Thyroid gland (tissue), 4 donors: ENCODE results near the gene WDR37. TPM values are rescaled to one million over a fixed set of nuclear protein-coding genes. Genes with fewer than 3 reads are reported as not detected.

ENCODE experiments used
- DNase-seq, 2 donors: peaks; one replicate each; pipeline ENCODE4 v3.0.0-alpha.2; 2019
- H3K27ac ChIP-seq, 3 donors: fragments of 200-600 bp; sonication (generic); 1 replicate in 2 of 3; 2 replicates in 1 of 3; pipeline ENCODE4 v1.5.1; 2016 to 2019; ENCODE audit warnings: mild to moderate bottlenecking in 1 of 3, moderate library complexity in 1 of 3
- H3K27me3 ChIP-seq: fragments of 200-600 bp; sonication (generic); one replicate; pipeline ENCODE4 v1.5.1; 2019
- H3K36me3 ChIP-seq, 2 donors: fragments of 200-600 bp; sonication (generic); one replicate each; pipeline ENCODE4 v1.5.1; 2016 to 2019
- H3K4me1 ChIP-seq, 2 donors: fragments of 200-600 bp; sonication (generic); one replicate each; pipeline ENCODE4 v1.5.1; 2017 to 2019
- H3K4me3 ChIP-seq, 3 donors: fragments of 200-600 bp; sonication (generic); replicated peaks in 1 of 3; 1 replicate in 2 of 3; 2 replicates in 1 of 3; pipeline ENCODE4 v1.5.1; 2016; ENCODE audit warnings: mild to moderate bottlenecking in 1 of 3
- H3K9me3 ChIP-seq: fragments of 200-600 bp; sonication (generic); one replicate; pipeline ENCODE4 v1.5.1; 2017
- POLR2A ChIP-seq, 2 donors: fragments of 450-650 bp; IDR thresholded peaks; one replicate each; pipeline ENCODE4 v1.6.1; 2017; ENCODE audit warnings: antibody characterized with exemption in 2 of 2, mild to moderate bottlenecking in 2 of 2, moderate library complexity in 1 of 2
- WGBS, 2 donors: methylation state at CpG; one replicate each; pipeline ENCODE4 v1.1.5; 2017; 5-methylcytosine and 5-hydroxymethylcytosine counted together
- intact Hi-C: fragments of 100-400 bp; cut with DNase I; formaldehyde crosslinking; loops from one replicate; pipeline ENCODE4 v1.15.1; 2023
- total RNA-seq, 4 donors: library from RNA; depleted of rRNA; stranded (reverse); fragments of >200 nt; gene quantifications; one replicate each; pipeline ENCODE4 v1.2.3, GENCODE V29; 2016
- TF ChIP-seq, protein P1 (sequence below), 6 experiments: fragments of 200-600 bp in 3 of 6; fragments of 450-650 bp in 3 of 6; sonication (generic) in 3 of 6; IDR thresholded peaks; one replicate each; pipeline ENCODE4 v1.5.1; 2016 to 2019; ENCODE audit warnings: antibody characterized with exemption in 6 of 6, mild to moderate bottlenecking in 2 of 6, inconsistent platforms in 1 of 6, moderate library complexity in 1 of 6

WDR37 gene
- total RNA-seq, 4 donors from 2014 or later = 15.2 to 26.3 (median 16.4) TPM

DNA sequence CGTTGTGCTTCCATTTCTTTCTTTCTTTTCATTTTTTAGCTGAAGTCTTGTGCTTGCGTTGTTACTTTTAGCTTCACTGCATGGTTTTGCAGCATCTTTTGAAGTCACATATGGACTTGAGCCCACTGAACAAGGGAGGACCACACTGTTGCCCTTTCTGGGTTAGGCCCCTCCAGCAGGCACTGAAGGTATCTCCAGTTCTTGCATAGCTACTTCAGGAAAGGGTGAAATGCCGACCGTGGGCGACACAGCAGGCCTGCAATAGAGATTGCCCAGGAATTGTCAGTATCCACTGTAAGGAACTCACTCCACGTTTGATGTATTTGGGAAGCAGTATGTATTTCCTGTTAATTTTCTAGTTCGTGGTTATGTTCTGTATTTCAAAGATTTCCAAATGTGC lies 85.1 kb downstream of the WDR37 start:
- no peak overlapping the region for H3K4me3 ChIP-seq
- TF ChIP-seq POLR2A (IDR thresholded peaks at IDR 0.05) = no peak
- TF ChIP-seq, protein P1, sequence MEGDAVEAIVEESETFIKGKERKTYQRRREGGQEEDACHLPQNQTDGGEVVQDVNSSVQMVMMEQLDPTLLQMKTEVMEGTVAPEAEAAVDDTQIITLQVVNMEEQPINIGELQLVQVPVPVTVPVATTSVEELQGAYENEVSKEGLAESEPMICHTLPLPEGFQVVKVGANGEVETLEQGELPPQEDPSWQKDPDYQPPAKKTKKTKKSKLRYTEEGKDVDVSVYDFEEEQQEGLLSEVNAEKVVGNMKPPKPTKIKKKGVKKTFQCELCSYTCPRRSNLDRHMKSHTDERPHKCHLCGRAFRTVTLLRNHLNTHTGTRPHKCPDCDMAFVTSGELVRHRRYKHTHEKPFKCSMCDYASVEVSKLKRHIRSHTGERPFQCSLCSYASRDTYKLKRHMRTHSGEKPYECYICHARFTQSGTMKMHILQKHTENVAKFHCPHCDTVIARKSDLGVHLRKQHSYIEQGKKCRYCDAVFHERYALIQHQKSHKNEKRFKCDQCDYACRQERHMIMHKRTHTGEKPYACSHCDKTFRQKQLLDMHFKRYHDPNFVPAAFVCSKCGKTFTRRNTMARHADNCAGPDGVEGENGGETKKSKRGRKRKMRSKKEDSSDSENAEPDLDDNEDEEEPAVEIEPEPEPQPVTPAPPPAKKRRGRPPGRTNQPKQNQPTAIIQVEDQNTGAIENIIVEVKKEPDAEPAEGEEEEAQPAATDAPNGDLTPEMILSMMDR (IDR thresholded peaks at IDR 0.05) = no peak
- intact Hi-C loops = no loop called here

DNA sequence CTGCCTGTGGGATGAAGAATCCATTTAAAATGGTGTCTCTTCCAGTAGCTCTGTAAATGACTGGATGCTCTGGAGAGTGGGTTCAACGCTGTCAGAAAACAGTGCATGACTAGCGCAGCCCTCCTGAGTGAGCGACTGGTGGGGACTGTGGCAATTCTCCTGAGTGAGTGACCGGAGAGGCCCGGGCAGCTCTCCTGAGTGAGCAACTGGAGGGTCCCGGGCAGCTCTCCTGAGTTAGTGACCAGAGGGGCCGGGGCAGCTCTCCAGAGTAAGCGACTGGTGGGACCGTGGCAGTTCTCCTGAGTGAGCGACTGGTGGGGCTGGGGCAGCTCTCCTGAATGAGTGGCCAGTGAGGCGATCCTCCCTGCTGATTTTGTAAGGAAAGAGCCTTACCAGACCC lies 85.5 kb downstream of the WDR37 start:
- no peak for DNase-seq
- WGBS, 2 donors = 90 to 92% methylated on average over 9 to 11 of the region's 11 CpGs
- Histone ChIP-seq H3K27ac (no peak overlapping the region), H3K27me3 (no peaks in the 10 kb centered on the region), H3K36me3 (no peaks in the 10 kb centered on the region), H3K9me3 (no peaks in the 10 kb centered on the region), H3K4me1 (no peaks in the 10 kb centered on the region), H3K4me3 (no peak overlapping the region)
- TF ChIP-seq, protein P1 (IDR thresholded peaks at IDR 0.05) = no peak
- no peak for TF ChIP-seq POLR2A (IDR thresholded peaks at IDR 0.05)
- intact Hi-C loops = no loop called here

More for the DNA sequence above, 85.1 kb downstream of the WDR37 start:
- DNase-seq = no peak
- no peaks in the 10 kb centered on the region for H3K27me3 ChIP-seq
- H3K9me3 ChIP-seq = no peaks in the 10 kb centered on the region
- no peaks in the 10 kb centered on the region for H3K4me1 ChIP-seq
- 74 to 77% methylated on average over 7 of the region's 7 CpGs for WGBS, 2 donors
- H3K27ac ChIP-seq = no peak overlapping the region
- H3K36me3 ChIP-seq = no peaks in the 10 kb centered on the region

DNA sequence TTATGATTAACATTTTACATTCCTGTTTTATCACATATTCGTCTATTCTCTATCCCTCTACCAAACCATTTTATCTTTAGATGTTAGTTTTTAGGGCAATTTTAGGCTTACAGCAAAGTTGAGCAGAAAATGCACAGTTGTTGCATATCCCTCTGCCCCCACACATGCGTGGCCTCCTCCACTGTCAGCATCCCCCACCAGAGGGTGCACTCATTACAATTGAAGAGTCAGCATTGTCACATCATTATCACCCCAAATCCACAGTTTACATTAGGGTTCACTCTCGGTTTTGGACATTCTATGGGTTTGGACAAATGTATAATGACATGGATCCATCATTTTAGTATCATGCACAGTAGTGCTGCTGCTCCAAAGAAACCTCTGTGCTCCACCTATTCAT lies 86.4 kb downstream of the WDR37 start:
- Histone ChIP-seq H3K27ac (no peak overlapping the region), H3K36me3 (no peaks in the 10 kb centered on the region), H3K4me1 (no peaks in the 10 kb centered on the region), H3K27me3 (no peaks in the 10 kb centered on the region), H3K4me3 (no peak overlapping the region), H3K9me3 (no peaks in the 10 kb centered on the region)
- intact Hi-C loops = no loop called here
- WGBS, 2 donors = 66 to 68% methylated on average over 3 of the region's 3 CpGs
- TF ChIP-seq POLR2A (IDR thresholded peaks at IDR 0.05) = no peak
- TF ChIP-seq, protein P1 (IDR thresholded peaks at IDR 0.05) = no peak
- DNase-seq = no peak

DNA sequence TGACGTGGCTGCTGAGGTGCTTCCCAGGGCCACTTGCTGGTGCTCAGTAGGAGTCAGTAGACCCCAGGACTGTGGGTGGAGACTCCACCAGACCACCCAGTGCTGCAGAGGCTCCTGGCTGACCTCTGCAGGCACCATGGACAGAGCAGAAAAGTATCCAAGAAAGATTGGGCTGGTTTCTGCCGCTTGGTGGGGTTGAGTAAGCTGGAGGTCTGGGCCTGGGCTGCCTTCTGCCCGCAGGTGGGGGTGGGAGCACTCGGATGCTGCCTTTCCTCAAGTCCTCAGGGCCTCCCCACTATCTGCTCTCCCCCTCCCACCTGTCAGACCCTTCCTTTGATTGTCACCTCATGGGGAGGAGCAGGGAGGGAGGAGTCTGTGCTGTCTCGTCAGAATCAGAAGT lies 91.6 kb downstream of the WDR37 start:
- intact Hi-C loops = no loop called here
- Histone ChIP-seq H3K4me1 (no peaks in the 10 kb centered on the region), H3K9me3 (no peaks in the 10 kb centered on the region), H3K27ac (no peak overlapping the region), H3K4me3 (no peak overlapping the region), H3K36me3 (no peaks in the 10 kb centered on the region), H3K27me3 (no peaks in the 10 kb centered on the region)
- 82 to 90% methylated on average over 2 to 4 of the region's 5 CpGs for WGBS, 2 donors
- DNase-seq = no peak
- TF ChIP-seq, protein P1 (IDR thresholded peaks at IDR 0.05) = no peak
- no peak for TF ChIP-seq POLR2A (IDR thresholded peaks at IDR 0.05)

DNA sequence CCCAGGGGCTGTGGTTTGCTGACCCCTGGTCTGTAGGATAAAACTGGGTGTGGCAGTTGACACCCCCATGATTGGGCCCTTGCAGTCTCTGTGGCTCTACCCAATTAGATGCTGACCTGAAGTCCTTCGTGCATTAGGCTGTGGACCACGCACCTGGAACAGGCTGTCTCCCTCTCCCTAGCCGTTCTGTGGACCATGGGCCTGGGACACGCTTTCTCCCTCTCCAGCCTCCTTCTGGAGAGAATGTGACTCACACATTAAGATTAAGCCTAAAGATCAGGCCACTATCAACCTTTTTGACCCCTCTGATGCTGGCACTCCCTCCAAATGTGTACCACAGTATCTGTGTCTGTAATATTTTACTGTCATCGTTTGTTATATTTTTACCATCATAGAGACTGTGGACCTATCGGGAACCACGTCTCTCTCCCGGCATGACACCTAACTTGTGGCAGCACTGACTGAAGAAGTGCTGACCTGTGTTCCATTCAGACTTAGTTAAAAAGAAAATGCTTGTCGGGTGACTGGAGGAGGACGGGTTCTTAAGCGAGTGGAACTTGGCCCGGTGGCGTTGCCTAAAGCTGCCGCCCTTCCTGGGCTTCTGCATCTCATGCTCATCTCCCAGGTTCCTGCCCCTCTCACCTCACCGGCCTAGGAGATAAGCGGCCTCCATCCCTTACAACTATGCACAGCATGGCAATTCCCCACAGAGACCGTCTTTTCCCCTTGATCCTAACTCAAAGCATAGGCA lies 92.8 kb downstream of the WDR37 start:
- WGBS, 2 donors = 90 to 92% methylated on average over 17 of the region's 17 CpGs
- intact Hi-C loops = no loop called here
- DNase-seq = no peak

More for the DNA sequence above, 92.8 kb downstream of the WDR37 start:
- Histone ChIP-seq H3K4me3 (no peak overlapping the region), H3K36me3 (no peaks in the 10 kb centered on the region), H3K27ac (no peak overlapping the region), H3K9me3 (no peaks in the 10 kb centered on the region), H3K27me3 (no peaks in the 10 kb centered on the region), H3K4me1 (no peaks in the 10 kb centered on the region)
- no peak for TF ChIP-seq POLR2A (IDR thresholded peaks at IDR 0.05)
- TF ChIP-seq, protein P1 (IDR thresholded peaks at IDR 0.05) = no peak
